Fibroblast of lung (primary cell): ENCODE data around the gene FPR2. TPM values are rescaled to one million over a fixed set of nuclear protein-coding genes. Genes with fewer than 3 reads are reported as not detected.
"Not testable (repeated sequence)": the region's sequence is repeated elsewhere in the genome, so short reads cannot be mapped to it uniquely, and the experiment has no call there.

Experiments used
- DNase-seq, 2 donors: peaks; one replicate each; pipeline versions ENCODE4 v3.0.0 to v3.0.0-alpha.2; 2010; ENCODE audit warnings: low read depth in 2 of 2
- H2AFZ ChIP-seq: 2 replicates; pipeline ENCODE4 v1.5.1; 2012; ENCODE audit warnings: low read length, control low read depth, inconsistent platforms
- H3K27ac ChIP-seq: 2 replicates; pipeline ENCODE4 v1.5.1; 2011; ENCODE audit warnings: low read length, control low read depth; ENCODE audit not compliant: insufficient read depth
- H3K27me3 ChIP-seq: 2 replicates; pipeline ENCODE4 v1.5.1; 2011; ENCODE audit warnings: mild to moderate bottlenecking, low read length; ENCODE audit not compliant: control insufficient read depth, insufficient read depth
- H3K36me3 ChIP-seq: 2 replicates; pipeline ENCODE4 v1.5.1; 2011; ENCODE audit warnings: low read length; ENCODE audit not compliant: control insufficient read depth, insufficient read depth
- H3K4me1 ChIP-seq: 2 replicates; pipeline ENCODE4 v1.5.1; 2011; ENCODE audit warnings: low read length; ENCODE audit not compliant: control insufficient read depth, insufficient read depth; ENCODE audit errors: extremely low read depth
- H3K4me2 ChIP-seq: 2 replicates; pipeline ENCODE4 v1.5.1; 2011; ENCODE audit warnings: low read length, control low read depth; ENCODE audit not compliant: insufficient read depth; ENCODE audit errors: extremely low read depth
- H3K4me3 ChIP-seq, 4 experiments: fragments of 200-600 bp in 1 of 4; sonication (generic) in 1 of 4; replicated peaks in 1 of 4; 2 replicates each; pipeline ENCODE4 v1.5.1; 2011 to 2016; ENCODE audit warnings: low read length in 4 of 4, low read depth in 3 of 4, mild to moderate bottlenecking in 3 of 4, control low read depth in 2 of 4, inconsistent platforms in 1 of 4, mixed read lengths in 1 of 4; ENCODE audit not compliant: insufficient read depth in 1 of 4; ENCODE audit errors: control extremely low read depth in 1 of 4
- H3K79me2 ChIP-seq: 2 replicates; pipeline ENCODE4 v1.5.1; 2012; ENCODE audit warnings: mild to moderate bottlenecking, low read length, inconsistent platforms; ENCODE audit not compliant: control insufficient read depth, insufficient read depth
- H3K9ac ChIP-seq: 2 replicates; pipeline ENCODE4 v1.5.1; 2011; ENCODE audit warnings: mild to moderate bottlenecking, low read length, control low read depth; ENCODE audit not compliant: insufficient read depth
- H3K9me3 ChIP-seq: 2 replicates; pipeline ENCODE4 v1.5.1; 2012; ENCODE audit warnings: low read depth, low read length; ENCODE audit not compliant: control insufficient read depth, insufficient read depth
- H4K20me1 ChIP-seq: 2 replicates; pipeline ENCODE4 v1.5.1; 2011; ENCODE audit warnings: low read length; ENCODE audit not compliant: control insufficient read depth, insufficient read depth; ENCODE audit errors: extremely low read depth
- EZH2 ChIP-seq: IDR thresholded peaks from 2 replicates; pipeline ENCODE4 v1.5.1; 2012; ENCODE audit warnings: low read length, control low read depth, mild to moderate bottlenecking; ENCODE audit errors: missing control alignments
- polyA plus RNA-seq, 2 donors: library from polyadenylated mRNA; depleted of rRNA in 1 of 2; stranded (reverse) in 1 of 2; unstranded in 1 of 2; fragments of >200 nt; gene quantifications; 2 replicates each; pipeline ENCODE4 v1.2.1, GENCODE V29; 2011 to 2012; ENCODE audit warnings: missing spikeins in 1 of 2
- total RNA-seq: library from RNA; depleted of rRNA; stranded (reverse); fragments of >200 nt; gene quantifications from 2 replicates; pipeline ENCODE4 v1.2.1, GENCODE V29; 2014
- TF ChIP-seq, protein P1 (sequence below), 2 donors: IDR thresholded peaks in 1 of 2; conservative IDR thresholded peaks in 1 of 2; 1 replicate in 1 of 2; 2 replicates in 1 of 2; pipeline ENCODE4 v1.5.1; 2011 to 2012; ENCODE audit warnings: low read length in 2 of 2, control low read depth in 1 of 2, inconsistent platforms in 1 of 2, low read depth in 1 of 2, mild to moderate bottlenecking in 1 of 2

FPR2 gene
- total and polyA plus RNA-seq, 2 donors (not counting 1 experiment from before 2014, with no cell fraction given), result 0.12 TPM; not detected in 1

DNA sequence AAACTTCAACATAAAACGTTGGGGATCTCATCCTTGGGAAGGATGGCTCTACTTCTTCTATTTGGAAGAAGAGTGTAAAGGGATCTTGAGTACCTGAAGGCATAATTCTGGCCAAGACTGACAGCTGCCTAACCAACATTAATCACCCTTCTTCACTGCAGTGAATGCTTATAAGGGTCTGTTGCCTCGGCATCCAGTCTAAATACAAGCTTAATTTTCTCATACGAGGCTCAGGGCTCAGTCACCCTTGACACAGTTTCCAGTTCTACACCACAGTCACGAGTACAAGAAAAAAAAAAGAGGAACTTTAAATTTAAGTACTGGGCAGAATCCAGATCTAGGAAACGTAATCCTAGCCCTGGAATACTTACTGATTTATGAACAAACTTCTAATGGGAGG lies 43.0 kb downstream of the FPR2 start:
- no peak for DNase-seq
- no peak overlapping the region for H2AFZ ChIP-seq
- no peaks in the 10 kb centered on the region for H3K36me3 ChIP-seq
- H3K4me2 ChIP-seq, result no peak overlapping the region
- H3K27me3 ChIP-seq, result no peaks in the 10 kb centered on the region
- TF ChIP-seq, protein P1, sequence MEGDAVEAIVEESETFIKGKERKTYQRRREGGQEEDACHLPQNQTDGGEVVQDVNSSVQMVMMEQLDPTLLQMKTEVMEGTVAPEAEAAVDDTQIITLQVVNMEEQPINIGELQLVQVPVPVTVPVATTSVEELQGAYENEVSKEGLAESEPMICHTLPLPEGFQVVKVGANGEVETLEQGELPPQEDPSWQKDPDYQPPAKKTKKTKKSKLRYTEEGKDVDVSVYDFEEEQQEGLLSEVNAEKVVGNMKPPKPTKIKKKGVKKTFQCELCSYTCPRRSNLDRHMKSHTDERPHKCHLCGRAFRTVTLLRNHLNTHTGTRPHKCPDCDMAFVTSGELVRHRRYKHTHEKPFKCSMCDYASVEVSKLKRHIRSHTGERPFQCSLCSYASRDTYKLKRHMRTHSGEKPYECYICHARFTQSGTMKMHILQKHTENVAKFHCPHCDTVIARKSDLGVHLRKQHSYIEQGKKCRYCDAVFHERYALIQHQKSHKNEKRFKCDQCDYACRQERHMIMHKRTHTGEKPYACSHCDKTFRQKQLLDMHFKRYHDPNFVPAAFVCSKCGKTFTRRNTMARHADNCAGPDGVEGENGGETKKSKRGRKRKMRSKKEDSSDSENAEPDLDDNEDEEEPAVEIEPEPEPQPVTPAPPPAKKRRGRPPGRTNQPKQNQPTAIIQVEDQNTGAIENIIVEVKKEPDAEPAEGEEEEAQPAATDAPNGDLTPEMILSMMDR (conservative IDR thresholded peaks at IDR 0.05 in 1 of 2, IDR thresholded peaks at IDR 0.05 in 1 of 2; ENCODE audit: low read depth in 1 of 2, low read length in 2 of 2), result no peak
- no peak for TF ChIP-seq EZH2
- H3K4me1 ChIP-seq, result peaks cover 5% of the 10 kb centered on the region
- no peak overlapping the region for H3K27ac ChIP-seq
- H3K79me2 ChIP-seq, result no peaks in the 10 kb centered on the region
- H3K9me3 ChIP-seq, result no peaks in the 10 kb centered on the region
- no peak overlapping the region for H3K9ac ChIP-seq
- H4K20me1 ChIP-seq, result no peaks in the 10 kb centered on the region
- no peak overlapping the region for H3K4me3 ChIP-seq

- not testable (repeated sequence) for H2AFZ ChIP-seq, H3K9ac ChIP-seq, H3K4me2 ChIP-seq, H3K4me1 ChIP-seq, H3K27me3 ChIP-seq, DNase-seq, H3K9me3 ChIP-seq, H3K36me3 ChIP-seq, H3K4me3 ChIP-seq, H4K20me1 ChIP-seq, H3K27ac ChIP-seq, H3K79me2 ChIP-seq
Observed at GRCh38 chr19:51804789-51805188, 43.8 kb downstream of the FPR2 start.

DNA sequence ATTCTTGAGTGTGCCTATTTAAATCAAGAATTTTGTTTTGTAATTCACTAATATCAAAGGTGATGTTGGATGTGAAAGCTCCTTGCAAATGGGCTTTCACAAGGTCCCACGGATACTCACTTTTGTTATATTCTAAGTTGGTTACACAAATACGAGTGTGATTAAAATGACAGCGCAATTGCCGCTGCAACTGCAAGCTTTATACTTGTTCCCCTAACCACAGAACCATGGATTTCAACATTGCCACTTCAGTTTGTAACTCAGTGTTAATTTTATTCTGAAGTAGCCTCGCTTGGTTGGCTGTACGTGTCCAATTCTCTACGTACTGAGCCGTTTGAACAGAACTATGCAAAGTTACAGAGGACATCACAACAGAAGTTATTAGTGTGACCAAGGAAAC lies 44.4 kb downstream of the FPR2 start:
- H3K36me3 ChIP-seq, H3K27me3 ChIP-seq, H3K4me2 ChIP-seq, H2AFZ ChIP-seq, H3K9ac ChIP-seq, H3K9me3 ChIP-seq, H3K79me2 ChIP-seq, H3K27ac ChIP-seq, H3K4me1 ChIP-seq, H3K4me3 ChIP-seq, DNase-seq, H4K20me1 ChIP-seq: not testable (repeated sequence)

GRCh38 chr19:51806571-51806970 lies 45.6 kb downstream of the FPR2 start:
- H3K9ac ChIP-seq, H3K27ac ChIP-seq, H3K4me2 ChIP-seq, H3K36me3 ChIP-seq, H3K4me1 ChIP-seq, H3K79me2 ChIP-seq, DNase-seq, H3K27me3 ChIP-seq, H3K9me3 ChIP-seq, H2AFZ ChIP-seq, H3K4me3 ChIP-seq, H4K20me1 ChIP-seq: not testable (repeated sequence)
